ENCODE measurements around the gene ATAD3A. TPM values are rescaled to one million over a fixed set of nuclear protein-coding genes. Genes with fewer than 3 reads are reported as not detected.

ATAD3A gene
- total and polyA plus RNA-seq, 9 of the 15 experiments (the other 6 are each of a cell fraction or from before 2014, with no cell fraction given), result 0.10 to 173 (median 36.7) TPM

DNA sequence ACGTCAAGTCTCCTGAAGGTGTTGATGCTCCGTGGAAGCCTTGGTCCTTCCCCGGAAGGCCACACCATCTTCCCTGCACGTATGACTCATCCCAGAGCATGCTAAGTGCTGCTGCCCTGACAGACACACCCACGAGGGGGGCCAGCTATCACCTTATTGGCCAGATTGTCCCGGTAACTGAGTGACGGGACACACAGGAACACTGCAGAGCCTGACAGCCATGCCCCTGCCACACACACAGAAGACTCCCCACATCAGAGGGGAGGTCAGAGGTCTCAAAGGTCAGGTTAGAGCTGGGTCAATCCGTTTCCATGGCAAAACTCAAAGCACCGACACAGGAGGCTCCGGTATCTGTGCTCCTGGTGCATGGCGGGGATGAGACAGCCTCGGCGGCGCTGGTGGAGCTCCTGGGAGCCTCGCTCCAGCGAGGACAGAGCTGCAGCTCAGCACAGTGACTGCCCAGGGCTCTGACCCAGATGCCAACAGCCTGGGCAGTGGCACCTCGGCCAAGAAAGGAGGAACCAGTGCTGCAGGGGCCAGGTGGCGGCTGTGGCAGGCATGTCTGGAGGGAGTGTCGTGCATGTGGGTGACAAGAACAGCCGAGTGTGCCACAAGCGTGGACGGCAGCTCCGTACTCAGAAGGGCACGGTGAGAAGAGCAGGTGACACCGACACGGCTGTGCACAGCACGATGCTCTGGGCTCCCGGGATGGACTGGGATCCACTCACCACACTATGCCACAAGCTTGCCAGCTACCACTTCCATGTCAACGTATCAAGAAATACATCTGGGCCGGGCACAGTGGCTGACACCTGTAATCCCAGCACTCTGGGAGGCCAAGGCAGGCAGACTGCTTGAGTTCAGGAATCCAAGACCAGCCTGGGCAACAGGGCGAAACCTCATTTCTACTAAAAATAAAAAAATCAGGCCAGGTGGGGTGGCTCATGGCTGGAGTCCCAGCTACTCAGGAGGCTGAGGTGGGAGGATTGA is 43.3 kb downstream of the ATAD3A start:
- Histone ChIP-seq H3K36me3 (ENCODE audit: control insufficient read depth, insufficient read depth, low read length) (peaks cover 62% of the 10 kb centered on the region; the same call in 2 of the 3 replicates), H3K9me1 (ENCODE audit: control insufficient read depth, insufficient read depth, low read length) (peaks cover 10% of the 10 kb centered on the region), H3K9ac (ENCODE audit: insufficient read depth in 1 of 2, low read depth in 2 of 2, low read length in 2 of 2) (peak overlapping the region in 1 of 2 experiments; percentile 46; a peak in 1 of 4 replicates), H2AFZ (ENCODE audit: low read depth, low read length) (no peak overlapping the region), H3K27ac (ENCODE audit: extremely low read depth, low read depth, low read length) (no peak overlapping the region), H3K4me1 (replicated peaks in 1 of 2; ENCODE audit: control insufficient read depth in 2 of 2, insufficient read depth in 2 of 2, low read length in 2 of 2) (peaks cover 0 to 38% of the 10 kb centered on the region in 2 experiments; a peak in 3 of 5 replicates), H3K4me3 (no peak overlapping the region), H3K79me2 (ENCODE audit: control insufficient read depth, insufficient read depth, low read length) (peaks cover 53% of the 10 kb centered on the region), H3K9me3 (replicated peaks; ENCODE audit: control insufficient read depth, insufficient read depth, low read depth, low read length) (no peaks in the 10 kb centered on the region; the same call in 1 of the 2 replicates), H4K20me1 (replicated peaks; ENCODE audit: control insufficient read depth, insufficient read depth, low read length) (peaks cover 30% of the 10 kb centered on the region; the same call in 1 of the 2 replicates), H3K4me2 (ENCODE audit: insufficient read depth, low read length) (no peak overlapping the region), H3K27me3 (ENCODE audit: control insufficient read depth in 2 of 2, insufficient read depth in 2 of 2, low read length in 2 of 2) (no peaks in the 10 kb centered on the region)
- ATAC-seq, result peak; percentile 67
- peak; percentile 85 for FAIRE-seq
- intact Hi-C loops (cut with micrococcal nuclease), result no loop called here
- peak; percentile 48 to 78 (median 66) for DNase-seq (ENCODE audit: extremely low read depth in 1 of 4, low spot score in 3 of 4)
- BruUV-seq (replicated peaks), result no TSS peak
- in situ Hi-C loops (cut with MboI), result no loop called here
- 71% methylated on average over 27 of the region's 31 CpGs for WGBS (ENCODE audit: insufficient coverage, low coverage, missing lambda C conversion rate)
- ChIA-PET CTCF (ENCODE audit: low intra/inter-chr PET ratio) (no interaction called here), POLR2A (interaction anchor here (0.5 to 5.0 kb wide), 7 partner anchors 10 to 21 kb away, joined by 3 to 36 read pairs (median 4); no protein-coding TSS in a partner anchor)
- TF ChIP-seq KAT2B (IDR thresholded peaks at IDR 0.05; ENCODE audit: low read depth, low read length) (no peak), STAT5A (IDR thresholded peaks at IDR 0.05; ENCODE audit: borderline replicate concordance, low read length) (no peak), PTBP1 (IDR thresholded peaks at IDR 0.05; ENCODE audit: low read depth, low read length) (no peak), BRCA1 (IDR thresholded peaks at IDR 0.05) (no peak), BRCA1 (CRISPR knock-in tag; IDR thresholded peaks at IDR 0.05) (no peak), STAT5B (CRISPR knock-in tag; IDR thresholded peaks at IDR 0.05) (no peak), JUNB (CRISPR knock-in tag; conservative IDR thresholded peaks at IDR 0.05) (no peak), ETV6 (IDR thresholded peaks at IDR 0.05; ENCODE audit: borderline replicate concordance in 1 of 2, low read depth in 2 of 2, low read length in 1 of 2) (no peak), ETV6 (CRISPR knock-in tag; IDR thresholded peaks at IDR 0.05; ENCODE audit: borderline replicate concordance) (no peak), TEAD1 (CRISPR knock-in tag; IDR thresholded peaks at IDR 0.05) (no peak), SREBF2 (CRISPR knock-in tag; IDR thresholded peaks at IDR 0.05) (no peak), POLR2H (tag; IDR thresholded peaks at IDR 0.05; ENCODE audit: low read depth) (no peak), POLR2A (conservative IDR thresholded peaks at IDR 0.05) (peak; percentile 54; the same call in 1 of the 2 replicates)
- TF ChIP-seq, protein P1, sequence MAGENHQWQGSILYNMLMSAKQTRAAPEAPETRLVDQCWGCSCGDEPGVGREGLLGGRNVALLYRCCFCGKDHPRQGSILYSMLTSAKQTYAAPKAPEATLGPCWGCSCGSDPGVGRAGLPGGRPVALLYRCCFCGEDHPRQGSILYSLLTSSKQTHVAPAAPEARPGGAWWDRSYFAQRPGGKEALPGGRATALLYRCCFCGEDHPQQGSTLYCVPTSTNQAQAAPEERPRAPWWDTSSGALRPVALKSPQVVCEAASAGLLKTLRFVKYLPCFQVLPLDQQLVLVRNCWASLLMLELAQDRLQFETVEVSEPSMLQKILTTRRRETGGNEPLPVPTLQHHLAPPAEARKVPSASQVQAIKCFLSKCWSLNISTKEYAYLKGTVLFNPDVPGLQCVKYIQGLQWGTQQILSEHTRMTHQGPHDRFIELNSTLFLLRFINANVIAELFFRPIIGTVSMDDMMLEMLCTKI (IDR thresholded peaks at IDR 0.05; ENCODE audit: partially characterized antibody), result no peak
- TF ChIP-seq, protein P2, sequence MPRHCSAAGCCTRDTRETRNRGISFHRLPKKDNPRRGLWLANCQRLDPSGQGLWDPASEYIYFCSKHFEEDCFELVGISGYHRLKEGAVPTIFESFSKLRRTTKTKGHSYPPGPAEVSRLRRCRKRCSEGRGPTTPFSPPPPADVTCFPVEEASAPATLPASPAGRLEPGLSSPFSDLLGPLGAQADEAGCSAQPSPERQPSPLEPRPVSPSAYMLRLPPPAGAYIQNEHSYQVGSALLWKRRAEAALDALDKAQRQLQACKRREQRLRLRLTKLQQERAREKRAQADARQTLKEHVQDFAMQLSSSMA (CRISPR knock-in tag; IDR thresholded peaks at IDR 0.05), result no peak
- TF ChIP-seq, protein P3, sequence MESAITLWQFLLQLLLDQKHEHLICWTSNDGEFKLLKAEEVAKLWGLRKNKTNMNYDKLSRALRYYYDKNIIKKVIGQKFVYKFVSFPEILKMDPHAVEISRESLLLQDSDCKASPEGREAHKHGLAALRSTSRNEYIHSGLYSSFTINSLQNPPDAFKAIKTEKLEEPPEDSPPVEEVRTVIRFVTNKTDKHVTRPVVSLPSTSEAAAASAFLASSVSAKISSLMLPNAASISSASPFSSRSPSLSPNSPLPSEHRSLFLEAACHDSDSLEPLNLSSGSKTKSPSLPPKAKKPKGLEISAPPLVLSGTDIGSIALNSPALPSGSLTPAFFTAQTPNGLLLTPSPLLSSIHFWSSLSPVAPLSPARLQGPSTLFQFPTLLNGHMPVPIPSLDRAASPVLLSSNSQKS (CRISPR knock-in tag; IDR thresholded peaks at IDR 0.05), result no peak
- TF ChIP-seq, protein P4, sequence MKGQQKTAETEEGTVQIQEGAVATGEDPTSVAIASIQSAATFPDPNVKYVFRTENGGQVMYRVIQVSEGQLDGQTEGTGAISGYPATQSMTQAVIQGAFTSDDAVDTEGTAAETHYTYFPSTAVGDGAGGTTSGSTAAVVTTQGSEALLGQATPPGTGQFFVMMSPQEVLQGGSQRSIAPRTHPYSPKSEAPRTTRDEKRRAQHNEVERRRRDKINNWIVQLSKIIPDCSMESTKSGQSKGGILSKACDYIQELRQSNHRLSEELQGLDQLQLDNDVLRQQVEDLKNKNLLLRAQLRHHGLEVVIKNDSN (CRISPR knock-in tag; IDR thresholded peaks at IDR 0.05), result peak; percentile 69

Measured in K562 (cell line).